ENCODE measurements around the gene MAN1C1. TPM values are rescaled to one million over a fixed set of nuclear protein-coding genes. Genes with fewer than 3 reads are reported as not detected.

Gene MAN1C1
- total RNA-seq, 1 experiment from 2014 or later: 16.8 TPM

GRCh38 chr1:25569597-25570396 is 46.8 kb upstream of the MAN1C1 start (continued):
- TF ChIP-seq, protein P1, sequence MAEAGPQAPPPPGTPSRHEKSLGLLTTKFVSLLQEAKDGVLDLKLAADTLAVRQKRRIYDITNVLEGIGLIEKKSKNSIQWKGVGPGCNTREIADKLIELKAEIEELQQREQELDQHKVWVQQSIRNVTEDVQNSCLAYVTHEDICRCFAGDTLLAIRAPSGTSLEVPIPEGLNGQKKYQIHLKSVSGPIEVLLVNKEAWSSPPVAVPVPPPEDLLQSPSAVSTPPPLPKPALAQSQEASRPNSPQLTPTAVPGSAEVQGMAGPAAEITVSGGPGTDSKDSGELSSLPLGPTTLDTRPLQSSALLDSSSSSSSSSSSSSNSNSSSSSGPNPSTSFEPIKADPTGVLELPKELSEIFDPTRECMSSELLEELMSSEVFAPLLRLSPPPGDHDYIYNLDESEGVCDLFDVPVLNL (CRISPR knock-in tag; IDR thresholded peaks at IDR 0.05; ENCODE audit: borderline replicate concordance, low read depth): no peak
- TF ChIP-seq ZNF138 (CRISPR knock-in tag; conservative IDR thresholded peaks at IDR 0.05) (no peak), E2F1 (CRISPR knock-in tag; IDR thresholded peaks at IDR 0.05) (no peak), FOXK1 (CRISPR knock-in tag; IDR thresholded peaks at IDR 0.05) (no peak), ESRRA (CRISPR knock-in tag; IDR thresholded peaks at IDR 0.05; ENCODE audit: borderline replicate concordance) (no peak)
- TF ChIP-seq, protein P2, sequence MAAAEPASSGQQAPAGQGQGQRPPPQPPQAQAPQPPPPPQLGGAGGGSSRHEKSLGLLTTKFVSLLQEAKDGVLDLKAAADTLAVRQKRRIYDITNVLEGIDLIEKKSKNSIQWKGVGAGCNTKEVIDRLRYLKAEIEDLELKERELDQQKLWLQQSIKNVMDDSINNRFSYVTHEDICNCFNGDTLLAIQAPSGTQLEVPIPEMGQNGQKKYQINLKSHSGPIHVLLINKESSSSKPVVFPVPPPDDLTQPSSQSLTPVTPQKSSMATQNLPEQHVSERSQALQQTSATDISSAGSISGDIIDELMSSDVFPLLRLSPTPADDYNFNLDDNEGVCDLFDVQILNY (CRISPR knock-in tag; IDR thresholded peaks at IDR 0.05): no peak

GRCh38 chr1:25570798-25571521 is 45.6 kb upstream of the MAN1C1 start:
- Mint-ChIP-seq H3K27ac (no peak overlapping the region), H3K9me3 (no peaks in the 10 kb centered on the region), H3K27me3 (ENCODE audit: low read depth) (no peaks in the 10 kb centered on the region; the same call in 1 of the 2 replicates), H3K4me3 (no peak overlapping the region), H3K36me3 (no peaks in the 10 kb centered on the region), H3K4me1 (peaks cover 55% of the 10 kb centered on the region)
- no peak for TF ChIP-seq GRHL2 (CRISPR knock-in tag; IDR thresholded peaks at IDR 0.05; ENCODE audit: insufficient replicate concordance, severe bottlenecking)
- no peak for TF ChIP-seq AFF4 (CRISPR knock-in tag; IDR thresholded peaks at IDR 0.05; ENCODE audit: borderline replicate concordance)
- TF ChIP-seq ERG (CRISPR knock-in tag; IDR thresholded peaks at IDR 0.05): no peak
- no peak for TF ChIP-seq CBFB (CRISPR knock-in tag; IDR thresholded peaks at IDR 0.05; ENCODE audit: low read depth)
- TF ChIP-seq TCF7 (CRISPR knock-in tag; IDR thresholded peaks at IDR 0.05; ENCODE audit: low read depth): no peak
- no peak for TF ChIP-seq ZNF512 (CRISPR knock-in tag; IDR thresholded peaks at IDR 0.05; ENCODE audit: borderline replicate concordance)
- no peak for TF ChIP-seq ZNF219 (CRISPR knock-in tag; IDR thresholded peaks at IDR 0.05; ENCODE audit: borderline replicate concordance)
- TF ChIP-seq MAX (CRISPR knock-in tag; IDR thresholded peaks at IDR 0.05): no peak
- TF ChIP-seq FOXP1 (CRISPR knock-in tag; IDR thresholded peaks at IDR 0.05; ENCODE audit: borderline replicate concordance): no peak
- TF ChIP-seq SMAD4 (CRISPR knock-in tag; IDR thresholded peaks at IDR 0.05): no peak
- no peak for TF ChIP-seq PRRX2 (CRISPR knock-in tag; IDR thresholded peaks at IDR 0.05)
- no peak for TF ChIP-seq GABPB1 (CRISPR knock-in tag; IDR thresholded peaks at IDR 0.05)
- ChIA-PET CTCF (interaction anchor here (0.5 to 2.6 kb wide), 4 partner anchors 10 to 227 kb away, joined by 3 to 9 read pairs (median 6); no protein-coding TSS in a partner anchor), POLR2A (no interaction called here)
- ATAC-seq (no peak), DNase-seq (ENCODE audit: low spot score) (no peak)

Data from WTC11 (cell line).